OCI-LY3 (cell line): ENCODE data around the gene APOD.
"Not testable (repeated sequence)": the region's sequence is repeated elsewhere in the genome, so short reads cannot be mapped to it uniquely, and the experiment has no call there.

Experiments
- H2AFZ ChIP-seq: fragments of 200-600, 300-600 bp; shearing (Covaris generic); 2 replicates; pipeline ENCODE4 v1.6.0; 2014; ENCODE audit warnings: antibody characterized with exemption, low read depth, low read length
- H3K27ac ChIP-seq: fragments of 200-600, 300-600 bp; sonication (generic); 2 replicates; pipeline ENCODE4 v1.5.1; 2014; ENCODE audit warnings: mild to moderate bottlenecking, low read length, moderate library complexity, mixed read lengths
- H3K27me3 ChIP-seq: fragments of 200-600, 300-600 bp; sonication (generic); 2 replicates; pipeline ENCODE4 v1.6.1; 2014; ENCODE audit warnings: low read depth, low read length, mixed read lengths
- H3K36me3 ChIP-seq: fragments of 200-600, 300-600 bp; sonication (generic); replicated peaks from 2 replicates; pipeline ENCODE3; 2014; ENCODE audit warnings: low read depth, low read length, mixed read lengths
- H3K4me1 ChIP-seq: fragments of 300-600, 200-600 bp; sonication (generic); 2 replicates; pipeline ENCODE4 v1.6.1; 2014; ENCODE audit warnings: low read length, mixed read lengths
- H3K4me2 ChIP-seq: fragments of 200-600, 300-600 bp; sonication (generic); 2 replicates; pipeline ENCODE4 v1.6.1; 2014; ENCODE audit warnings: low read length, mixed read lengths
- H3K4me3 ChIP-seq: fragments of 300-600, 200-600 bp; sonication (generic); 2 replicates; pipeline ENCODE4 v1.5.1; 2014; ENCODE audit warnings: antibody characterized with exemption, mild to moderate bottlenecking, low read length, moderate library complexity
- H3K79me2 ChIP-seq: fragments of 300-600, 200-600 bp; shearing (Covaris generic); 2 replicates; pipeline ENCODE4 v1.6.1; 2014; ENCODE audit warnings: mild to moderate bottlenecking, low read length, mixed read lengths
- H3K9ac ChIP-seq: fragments of 300-600, 200-600 bp; shearing (Covaris generic); 2 replicates; pipeline ENCODE4 v1.6.0; 2014; ENCODE audit warnings: mild to moderate bottlenecking, low read length, moderate library complexity
- H3K9me3 ChIP-seq: fragments of 200-600, 300-600 bp; shearing (Covaris generic); 2 replicates; pipeline ENCODE4 v1.6.1; 2014; ENCODE audit warnings: low read length, mixed read lengths; ENCODE audit not compliant: insufficient read depth
- H4K20me1 ChIP-seq: fragments of 200-600, 300-600 bp; sonication (generic); 2 replicates; pipeline ENCODE4 v1.6.1; 2016; ENCODE audit warnings: low read length, mixed read lengths; ENCODE audit not compliant: insufficient read depth
- CTCF ChIP-seq: fragments of 200-600, 300-600 bp; sonication (generic); IDR thresholded peaks from 2 replicates; pipeline ENCODE4 v1.5.1; 2014; ENCODE audit warnings: antibody characterized with exemption, low read length, low read depth
- EZH2phosphoT487 ChIP-seq: fragments of 200-600 bp; shearing (Covaris generic); IDR thresholded peaks from 2 replicates; pipeline ENCODE4 v1.6.1; 2018; ENCODE audit warnings: antibody characterized with exemption, mixed run types, low read depth

The APOD gene

GRCh38 chr3:195613468-195614069 is 29.8 kb upstream of the APOD start:
- H3K9ac ChIP-seq: no peak overlapping the region
- H4K20me1 ChIP-seq: no peaks in the 10 kb centered on the region
- TF ChIP-seq CTCF (no peak), EZH2phosphoT487 (no peak)
- no peaks in the 10 kb centered on the region for H3K79me2 ChIP-seq
- H3K9me3 ChIP-seq: no peaks in the 10 kb centered on the region
- H3K36me3 ChIP-seq: no peaks in the 10 kb centered on the region
- no peaks in the 10 kb centered on the region for H3K27me3 ChIP-seq
- H3K4me1 ChIP-seq: no peaks in the 10 kb centered on the region
- H3K27ac ChIP-seq: no peak overlapping the region
- H3K4me3 ChIP-seq: no peak overlapping the region
- no peak overlapping the region for H3K4me2 ChIP-seq
- no peak overlapping the region for H2AFZ ChIP-seq

- H3K27ac ChIP-seq: no peak overlapping the region
- no peaks in the 10 kb centered on the region for H3K79me2 ChIP-seq
- H3K27me3 ChIP-seq: no peaks in the 10 kb centered on the region
- no peak overlapping the region for H3K9ac ChIP-seq
- no peaks in the 10 kb centered on the region for H3K36me3 ChIP-seq
- H3K4me1 ChIP-seq: no peaks in the 10 kb centered on the region
- H2AFZ ChIP-seq: no peak overlapping the region
- peaks cover 6% of the 10 kb centered on the region for H3K9me3 ChIP-seq
- no peak overlapping the region for H3K4me2 ChIP-seq
- TF ChIP-seq EZH2phosphoT487 (no peak), CTCF (no peak)
- no peaks in the 10 kb centered on the region for H4K20me1 ChIP-seq
- no peak overlapping the region for H3K4me3 ChIP-seq
These were observed 28.5 kb upstream of the APOD start for GRCh38 chr3:195612075-195612800.

GRCh38 chr3:195609229-195609628 is 25.5 kb upstream of the APOD start:
- Histone ChIP-seq H3K27ac (no peak overlapping the region), H3K4me2 (no peak overlapping the region), H4K20me1 (no peaks in the 10 kb centered on the region), H3K4me3 (no peak overlapping the region), H3K36me3 (no peaks in the 10 kb centered on the region), H2AFZ (no peak overlapping the region), H3K4me1 (no peaks in the 10 kb centered on the region), H3K79me2 (no peaks in the 10 kb centered on the region), H3K9me3 (peaks cover 26% of the 10 kb centered on the region), H3K27me3 (no peaks in the 10 kb centered on the region), H3K9ac (no peak overlapping the region)
- TF ChIP-seq CTCF: no peak
- TF ChIP-seq EZH2phosphoT487: no peak

GRCh38 chr3:195601785-195602184 is 18.0 kb upstream of the APOD start:
- not testable (repeated sequence) for H3K79me2 ChIP-seq, H3K27me3 ChIP-seq

More at GRCh38 chr3:195601785-195602184, 18.0 kb upstream of the APOD start:
- not testable (repeated sequence) for H3K4me3 ChIP-seq, H3K9ac ChIP-seq, H3K27ac ChIP-seq, H4K20me1 ChIP-seq, H2AFZ ChIP-seq, H3K36me3 ChIP-seq, H3K4me1 ChIP-seq, H3K4me2 ChIP-seq
- peaks cover 16% of the 10 kb centered on the region; the same call in 1 of the 2 replicates for H3K9me3 ChIP-seq
